ENCODE results near the gene OGDH.

Gene OGDH

GRCh38 chr7:44607141-44608068, 978 bp downstream of the OGDH start:
- Histone ChIP-seq H3K9me3 (ENCODE audit: low read depth, low read length) (no peaks in the 10 kb centered on the region), H3K27ac (peak overlapping the region; percentile 58; the same call in 1 of the 2 replicates), H3K4me3 (peak overlapping the region; percentile 100), H3K9ac (ENCODE audit: insufficient read length) (peak overlapping the region; percentile 79), H3K36me3 (ENCODE audit: insufficient read depth, low read length) (no peaks in the 10 kb centered on the region)
- no peak for DNase-seq (ENCODE audit: low read depth, low spot score)
- TF ChIP-seq EZH2 (IDR thresholded peaks at IDR 0.05) (no peak), POLR2AphosphoS5 (IDR thresholded peaks at IDR 0.05; ENCODE audit: borderline replicate concordance, low read depth, low read length) (no peak), FOXP2 (optimal IDR thresholded peaks at IDR 0.05; ENCODE audit: control extremely low read depth, extremely low read length, insufficient read depth) (no peak)

- Histone ChIP-seq H3K9ac (ENCODE audit: insufficient read length) (no peak overlapping the region), H3K27ac (no peak overlapping the region), H3K9me3 (ENCODE audit: low read depth, low read length) (no peaks in the 10 kb centered on the region), H3K4me3 (no peak overlapping the region), H3K36me3 (ENCODE audit: insufficient read depth, low read length) (no peaks in the 10 kb centered on the region)
- no peak for DNase-seq (ENCODE audit: low read depth, low spot score)
- TF ChIP-seq POLR2AphosphoS5 (IDR thresholded peaks at IDR 0.05; ENCODE audit: borderline replicate concordance, low read depth, low read length) (no peak), FOXP2 (optimal IDR thresholded peaks at IDR 0.05; ENCODE audit: control extremely low read depth, extremely low read length, insufficient read depth) (no peak), EZH2 (IDR thresholded peaks at IDR 0.05) (no peak)
These were observed 2.7 kb downstream of the OGDH start for GRCh38 chr7:44608916-44609648.

GRCh38 chr7:44609829-44610228, 3.4 kb downstream of the OGDH start:
- TF ChIP-seq FOXP2 (optimal IDR thresholded peaks at IDR 0.05; ENCODE audit: control extremely low read depth, extremely low read length, insufficient read depth) (no peak), POLR2AphosphoS5 (IDR thresholded peaks at IDR 0.05; ENCODE audit: borderline replicate concordance, low read depth, low read length) (no peak), EZH2 (IDR thresholded peaks at IDR 0.05) (no peak)
- DNase-seq (ENCODE audit: low read depth, low spot score), result no peak
- no peak overlapping the region for H3K4me3 ChIP-seq
- no peak overlapping the region for H3K9ac ChIP-seq (ENCODE audit: insufficient read length)
- no peaks in the 10 kb centered on the region for H3K9me3 ChIP-seq (ENCODE audit: low read depth, low read length)
- no peaks in the 10 kb centered on the region for H3K36me3 ChIP-seq (ENCODE audit: insufficient read depth, low read length)
- no peak overlapping the region for H3K27ac ChIP-seq

- no peak overlapping the region for H3K4me3 ChIP-seq
These were observed 8.8 kb downstream of the OGDH start for GRCh38 chr7:44615149-44615611.

GRCh38 chr7:44615793-44616192, 9.4 kb downstream of the OGDH start:
- H3K9ac ChIP-seq (ENCODE audit: insufficient read length), result no peak overlapping the region
- no peaks in the 10 kb centered on the region for H3K9me3 ChIP-seq (ENCODE audit: low read depth, low read length)
- no peak overlapping the region for H3K27ac ChIP-seq
- TF ChIP-seq FOXP2 (optimal IDR thresholded peaks at IDR 0.05; ENCODE audit: control extremely low read depth, extremely low read length, insufficient read depth) (no peak), EZH2 (IDR thresholded peaks at IDR 0.05) (no peak), POLR2AphosphoS5 (IDR thresholded peaks at IDR 0.05; ENCODE audit: borderline replicate concordance, low read depth, low read length) (no peak)
- H3K36me3 ChIP-seq (ENCODE audit: insufficient read depth, low read length), result peaks cover 9% of the 10 kb centered on the region; the same call in 1 of the 2 replicates
- no peak for DNase-seq (ENCODE audit: low read depth, low spot score)
- no peak overlapping the region for H3K4me3 ChIP-seq

More at GRCh38 chr7:44615149-44615611, 8.8 kb downstream of the OGDH start:
- peaks cover 9% of the 10 kb centered on the region; the same call in 1 of the 2 replicates for H3K36me3 ChIP-seq (ENCODE audit: insufficient read depth, low read length)
- no peaks in the 10 kb centered on the region for H3K9me3 ChIP-seq (ENCODE audit: low read depth, low read length)
- no peak overlapping the region for H3K27ac ChIP-seq
- no peak overlapping the region for H3K9ac ChIP-seq (ENCODE audit: insufficient read length)
- DNase-seq (ENCODE audit: low read depth, low spot score), result no peak
- TF ChIP-seq FOXP2 (optimal IDR thresholded peaks at IDR 0.05; ENCODE audit: control extremely low read depth, extremely low read length, insufficient read depth), result no peak
- no peak for TF ChIP-seq POLR2AphosphoS5 (IDR thresholded peaks at IDR 0.05; ENCODE audit: borderline replicate concordance, low read depth, low read length)
- TF ChIP-seq EZH2 (IDR thresholded peaks at IDR 0.05), result no peak

GRCh38 chr7:44616545-44616944, 10.1 kb downstream of the OGDH start:
- Histone ChIP-seq H3K9ac (ENCODE audit: insufficient read length) (no peak overlapping the region), H3K36me3 (ENCODE audit: insufficient read depth, low read length) (peaks cover 9% of the 10 kb centered on the region; the same call in 1 of the 2 replicates), H3K9me3 (ENCODE audit: low read depth, low read length) (no peaks in the 10 kb centered on the region), H3K4me3 (no peak overlapping the region), H3K27ac (no peak overlapping the region)
- TF ChIP-seq EZH2 (IDR thresholded peaks at IDR 0.05) (no peak), FOXP2 (optimal IDR thresholded peaks at IDR 0.05; ENCODE audit: control extremely low read depth, extremely low read length, insufficient read depth) (no peak), POLR2AphosphoS5 (IDR thresholded peaks at IDR 0.05; ENCODE audit: borderline replicate concordance, low read depth, low read length) (no peak)
- no peak for DNase-seq (ENCODE audit: low read depth, low spot score)

- Histone ChIP-seq H3K9me3 (ENCODE audit: low read depth, low read length) (no peaks in the 10 kb centered on the region), H3K27ac (no peak overlapping the region; the same call in 1 of the 2 replicates), H3K36me3 (ENCODE audit: insufficient read depth, low read length) (peaks cover 9% of the 10 kb centered on the region; the same call in 1 of the 2 replicates), H3K9ac (ENCODE audit: insufficient read length) (no peak overlapping the region), H3K4me3 (no peak overlapping the region)
- no peak for DNase-seq (ENCODE audit: low read depth, low spot score)
- TF ChIP-seq POLR2AphosphoS5 (IDR thresholded peaks at IDR 0.05; ENCODE audit: borderline replicate concordance, low read depth, low read length) (no peak), EZH2 (IDR thresholded peaks at IDR 0.05) (no peak)
These were observed 10.9 kb downstream of the OGDH start for GRCh38 chr7:44617225-44617890.
